ENCODE measurements around the gene PJA2. TPM values are rescaled to one million over a fixed set of nuclear protein-coding genes. Genes with fewer than 3 reads are reported as not detected.

PJA2 gene
- total and polyA plus RNA-seq, 2 donors (not counting 3 experiments of a cell fraction or from before 2014, with no cell fraction given): 24.4 to 64.9 TPM

DNA sequence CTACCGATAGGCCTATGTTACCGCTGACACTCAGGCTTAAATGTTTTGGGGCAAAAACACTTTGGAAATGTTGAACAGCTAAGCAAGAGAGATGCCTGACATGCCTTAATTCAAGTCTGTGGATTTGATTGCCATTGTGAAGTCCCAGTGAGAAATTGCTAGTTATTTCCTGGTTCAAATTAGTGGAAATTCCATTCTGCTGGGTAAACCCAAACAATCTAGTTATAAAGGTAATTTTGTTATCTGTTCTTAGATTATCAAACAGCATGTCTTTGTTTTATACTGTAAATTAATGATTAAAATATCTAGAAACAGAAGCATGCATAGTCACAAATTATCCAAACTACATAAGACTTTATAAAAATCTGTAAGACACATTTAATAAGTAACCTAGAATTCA lies 96.6 kb downstream of the PJA2 start:
- intact Hi-C loops (cut with micrococcal nuclease) (loop anchor here (5.0 kb wide), 1 partner anchor 154 kb away; no protein-coding TSS in a partner anchor), dilution Hi-C loops (cut with MboI; ENCODE audit: extremely low pct_ligation_motif_present, low sequenced_read_pairs) (no loop called here)
- H4K20me1 ChIP-seq (replicated peaks; ENCODE audit: control insufficient read depth, extremely low read depth, insufficient read depth, low read length): no peaks in the 10 kb centered on the region
- H3K4me1 ChIP-seq (ENCODE audit: control insufficient read depth, extremely low read depth, insufficient read depth, low read length): no peaks in the 10 kb centered on the region
- H3K9ac ChIP-seq (replicated peaks; ENCODE audit: extremely low read depth, insufficient read depth, low read length): no peak overlapping the region
- FAIRE-seq (no peak), DNase-seq (ENCODE audit: low read depth, low spot score) (no peak)
- no peaks in the 10 kb centered on the region for H3K36me3 ChIP-seq (ENCODE audit: control insufficient read depth in 2 of 2, extremely low read depth in 1 of 2, insufficient read depth in 2 of 2, low read length in 2 of 2)
- no peaks in the 10 kb centered on the region for H3K9me3 ChIP-seq (replicated peaks; ENCODE audit: control insufficient read depth, insufficient read depth, low read length)
- H3K4me2 ChIP-seq (ENCODE audit: insufficient read depth, low read length): no peak overlapping the region
- POLR2A ChIA-PET: no interaction called here
- no peak overlapping the region for H3K4me3 ChIP-seq (replicated peaks in 1 of 3; ENCODE audit: insufficient read depth in 1 of 3, low read depth in 1 of 3, low read length in 3 of 3)
- H3K79me2 ChIP-seq (ENCODE audit: control insufficient read depth, insufficient read depth, low read length): no peaks in the 10 kb centered on the region
- no TSS peak for BruUV-seq (replicated peaks)
- CTCF ChIA-PET: interaction anchor here (1.5 kb wide), 1 partner anchor 251 kb away, joined by 3 read pairs; no protein-coding TSS in a partner anchor
- no peaks in the 10 kb centered on the region for H3K9me1 ChIP-seq (replicated peaks; ENCODE audit: control insufficient read depth, extremely low read depth, insufficient read depth, low read length)
- no peaks in the 10 kb centered on the region for H3K27me3 ChIP-seq (ENCODE audit: control insufficient read depth in 2 of 2, insufficient read depth in 2 of 2, low read length in 2 of 2)
- no peak overlapping the region for H2AFZ ChIP-seq (ENCODE audit: low read depth, low read length)
- TF ChIP-seq GATA2 (IDR thresholded peaks at IDR 0.05; ENCODE audit: insufficient read depth, insufficient read length, low read depth, low read length) (no peak), MYC (IDR thresholded peaks at IDR 0.05; ENCODE audit: low read depth, low read length) (no peak), POLR2AphosphoS5 (IDR thresholded peaks at IDR 0.05; ENCODE audit: insufficient read depth, low read depth, low read length) (no peak), FOS (IDR thresholded peaks at IDR 0.05; ENCODE audit: borderline replicate concordance, insufficient read depth, low read length) (no peak), POLR2A (IDR thresholded peaks at IDR 0.05; ENCODE audit: low read depth, low read length) (no peak), EZH2 (IDR thresholded peaks at IDR 0.05; ENCODE audit: borderline replicate concordance, low read depth, low read length, severe bottlenecking) (no peak), CTCF (IDR thresholded peaks at IDR 0.05; ENCODE audit: extremely low read depth in 1 of 2, insufficient read depth in 1 of 2, low read depth in 1 of 2, low read length in 2 of 2) (no peak), JUN (IDR thresholded peaks at IDR 0.05; ENCODE audit: borderline replicate concordance, insufficient read depth, insufficient read length, low read depth) (no peak)
- no peak overlapping the region for H3K27ac ChIP-seq (ENCODE audit: insufficient read depth, low read depth, low read length)

Measured in endothelial cell of umbilical vein (primary cell).